Fibroblast of pulmonary artery (primary cell): ENCODE data around the gene CHRNA5.
A peak's percentile ranks its signal among the peaks of the same experiment; 100 is the strongest.

Experiments
- DNase-seq: peaks from one replicate; pipeline ENCODE4 v3.0.0-alpha.2; 2010; ENCODE audit warnings: low read depth
- H3K4me3 ChIP-seq: replicated peaks from 2 replicates; pipeline ENCODE4 v1.5.1; 2011; ENCODE audit warnings: low read depth, mild to moderate bottlenecking, control low read depth, low read length, moderate library complexity
- TF ChIP-seq, protein P1 (sequence below): IDR thresholded peaks from 2 replicates; pipeline ENCODE4 v1.5.1; 2011; ENCODE audit warnings: mild to moderate bottlenecking, control low read depth, low read length, inconsistent platforms; ENCODE audit errors: missing control alignments

The CHRNA5 gene

DNA sequence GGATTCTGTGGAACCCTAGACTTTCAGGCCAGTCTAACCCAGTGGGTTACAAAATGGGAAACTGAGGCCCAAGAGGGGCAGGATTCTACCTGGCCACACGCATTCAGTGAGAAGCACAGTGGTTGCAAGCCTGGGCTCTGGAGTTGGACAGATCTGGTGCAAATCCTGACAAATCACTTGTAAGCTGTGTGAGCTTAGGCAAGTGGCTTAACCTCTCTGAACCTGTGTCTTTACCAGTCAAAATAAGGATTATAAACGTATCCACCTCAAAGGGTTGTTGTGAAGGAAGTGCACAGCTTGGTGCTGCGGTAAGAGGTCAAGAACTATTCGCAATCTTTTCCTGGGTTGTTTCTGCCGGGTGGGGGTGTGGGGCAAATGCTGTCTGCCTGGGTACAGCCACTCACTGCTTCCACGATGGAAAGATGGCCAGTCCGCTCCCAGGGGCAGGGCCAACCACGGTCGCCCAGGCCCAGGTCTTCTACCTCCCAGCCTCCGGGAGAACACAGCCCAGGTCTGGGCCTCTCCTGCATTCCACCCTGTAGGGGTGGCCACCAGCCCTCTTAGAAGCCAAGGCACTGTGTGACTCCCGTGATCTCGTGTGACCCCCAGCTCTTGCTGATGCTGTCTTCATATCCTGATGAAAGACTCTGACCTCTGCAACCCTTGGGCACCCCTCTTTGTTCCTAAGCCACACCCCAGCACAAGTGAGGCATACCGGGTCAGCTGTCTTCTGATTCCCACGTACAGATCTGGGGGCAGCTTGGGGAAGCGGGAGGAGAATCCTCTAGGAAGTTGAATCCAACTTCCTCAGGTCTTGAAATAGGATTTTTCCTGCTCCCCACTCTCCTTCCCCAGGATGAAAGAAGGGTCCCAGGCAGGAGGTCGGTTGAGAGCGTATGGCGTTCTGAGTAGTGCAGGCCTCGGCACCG lies 54.0 kb downstream of the CHRNA5 start:
- no peak for DNase-seq
- TF ChIP-seq, protein P1, sequence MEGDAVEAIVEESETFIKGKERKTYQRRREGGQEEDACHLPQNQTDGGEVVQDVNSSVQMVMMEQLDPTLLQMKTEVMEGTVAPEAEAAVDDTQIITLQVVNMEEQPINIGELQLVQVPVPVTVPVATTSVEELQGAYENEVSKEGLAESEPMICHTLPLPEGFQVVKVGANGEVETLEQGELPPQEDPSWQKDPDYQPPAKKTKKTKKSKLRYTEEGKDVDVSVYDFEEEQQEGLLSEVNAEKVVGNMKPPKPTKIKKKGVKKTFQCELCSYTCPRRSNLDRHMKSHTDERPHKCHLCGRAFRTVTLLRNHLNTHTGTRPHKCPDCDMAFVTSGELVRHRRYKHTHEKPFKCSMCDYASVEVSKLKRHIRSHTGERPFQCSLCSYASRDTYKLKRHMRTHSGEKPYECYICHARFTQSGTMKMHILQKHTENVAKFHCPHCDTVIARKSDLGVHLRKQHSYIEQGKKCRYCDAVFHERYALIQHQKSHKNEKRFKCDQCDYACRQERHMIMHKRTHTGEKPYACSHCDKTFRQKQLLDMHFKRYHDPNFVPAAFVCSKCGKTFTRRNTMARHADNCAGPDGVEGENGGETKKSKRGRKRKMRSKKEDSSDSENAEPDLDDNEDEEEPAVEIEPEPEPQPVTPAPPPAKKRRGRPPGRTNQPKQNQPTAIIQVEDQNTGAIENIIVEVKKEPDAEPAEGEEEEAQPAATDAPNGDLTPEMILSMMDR, result no peak
- no peak overlapping the region for H3K4me3 ChIP-seq

DNA sequence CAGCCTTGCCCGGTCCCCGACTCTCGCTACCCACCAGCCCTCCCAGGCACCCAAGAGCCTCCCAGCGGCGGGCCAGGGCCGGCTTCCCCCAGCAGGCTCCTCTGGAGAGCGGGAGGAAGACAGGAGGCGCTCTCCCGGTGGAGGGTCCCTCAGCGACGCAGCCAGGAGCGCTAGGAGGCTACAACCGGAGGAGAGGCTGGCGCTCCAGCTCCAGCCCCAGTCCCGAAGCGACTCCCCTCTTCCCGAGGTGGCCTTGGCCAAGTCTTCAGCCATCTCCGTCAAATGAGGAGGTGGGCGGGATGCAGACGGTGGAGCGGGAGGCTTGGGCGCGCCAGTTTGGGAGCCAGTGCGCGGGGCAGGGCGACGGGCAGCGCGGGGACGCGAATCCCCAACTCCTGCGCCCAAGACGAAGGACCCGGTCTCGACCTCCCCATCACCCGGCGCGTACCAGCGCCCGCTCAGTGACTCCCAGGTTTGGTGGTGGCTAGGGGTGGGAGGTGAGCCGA lies 54.8 kb downstream of the CHRNA5 start:
- TF ChIP-seq, protein P1, result peak; percentile 15
- no peak overlapping the region for H3K4me3 ChIP-seq
- no peak for DNase-seq

- H3K4me3 ChIP-seq, result no peak within 1 kb of the TSS
- no peak for DNase-seq
- TF ChIP-seq, protein P1, result no peak
These were observed 55.5 kb downstream of the CHRNA5 start, which contains the start of gene CHRNA3 for GRCh38 chr15:78620527-78621421. Gene CHRNA3, minus strand, starts transcription at chr15:78620996. Its CDS starts 202 bp downstream, at chr15:78620794.

GRCh38 chr15:78621810-78622402 lies 56.6 kb downstream of the CHRNA5 start:
- H3K4me3 ChIP-seq, result no peak overlapping the region
- DNase-seq, result no peak
- TF ChIP-seq, protein P1, result no peak

DNA sequence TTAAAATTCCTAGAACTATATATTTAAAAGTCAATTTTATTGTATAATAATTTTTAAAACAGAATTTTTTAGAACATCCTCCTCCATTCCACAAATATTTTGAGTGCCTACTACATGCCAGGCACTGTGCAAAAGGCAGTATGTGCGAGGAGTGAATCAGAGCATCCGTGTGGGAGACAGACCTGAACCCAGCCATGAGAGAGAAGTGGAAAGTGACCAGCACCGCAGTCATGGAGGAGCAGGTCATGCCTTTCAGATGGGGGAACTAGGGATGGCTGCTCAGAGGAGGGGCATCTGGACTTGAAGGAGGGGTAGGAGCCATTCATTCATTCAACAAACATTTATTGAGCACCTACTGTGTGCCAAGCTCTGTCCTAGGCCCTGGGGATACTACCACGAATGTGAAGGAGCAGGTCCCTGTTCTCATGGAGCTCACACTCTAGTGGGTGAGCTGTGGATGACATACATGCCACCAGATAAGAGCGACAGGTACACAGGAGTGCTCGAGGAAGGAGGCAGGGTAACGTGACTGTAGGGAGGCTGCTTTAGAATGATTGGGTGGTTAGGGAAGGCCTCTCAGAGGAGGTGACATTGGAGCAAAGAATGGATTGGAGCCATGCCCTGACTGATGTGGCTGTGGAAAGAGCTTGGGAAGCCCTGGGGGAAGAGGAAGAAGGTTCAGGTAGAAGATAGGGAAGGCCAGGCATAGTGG lies 58.6 kb downstream of the CHRNA5 start:
- no peak for DNase-seq
- H3K4me3 ChIP-seq, result no peak overlapping the region
- TF ChIP-seq, protein P1, result no peak
